ENCODE results near the gene CYREN.

Gene CYREN

DNA sequence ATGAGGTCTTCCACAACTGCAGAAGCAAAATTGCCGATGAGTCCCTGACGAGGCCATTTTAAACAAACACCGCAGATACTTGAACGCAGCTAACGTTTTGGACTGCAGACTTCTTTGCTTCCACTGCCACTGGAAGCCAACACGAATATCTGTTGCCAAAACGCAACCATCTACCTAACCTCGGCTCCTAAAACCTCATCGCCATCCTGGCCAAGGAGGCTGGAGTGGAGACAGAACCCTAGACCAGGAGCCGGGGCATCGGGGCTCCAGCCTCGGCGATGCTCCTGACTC lies 40.3 kb upstream of the CYREN start:
- H3K27ac ChIP-seq (ENCODE audit: low read depth, low read length) = no peak overlapping the region
- H3K79me2 ChIP-seq (ENCODE audit: insufficient read depth, low read length) = no peaks in the 10 kb centered on the region
- no peaks in the 10 kb centered on the region for H3K9me3 ChIP-seq (ENCODE audit: insufficient read depth, low read length)
- H3K9ac ChIP-seq (ENCODE audit: low read length) = peak overlapping the region; percentile 70
- H3K4me3 ChIP-seq (ENCODE audit: insufficient read depth, low read length, poor library complexity, severe bottlenecking) = peak overlapping the region; percentile 80
- no peaks in the 10 kb centered on the region for H3K36me3 ChIP-seq (ENCODE audit: low read length)
- H3K27me3 ChIP-seq (ENCODE audit: low read length) = no peaks in the 10 kb centered on the region
- TF ChIP-seq, protein P1, sequence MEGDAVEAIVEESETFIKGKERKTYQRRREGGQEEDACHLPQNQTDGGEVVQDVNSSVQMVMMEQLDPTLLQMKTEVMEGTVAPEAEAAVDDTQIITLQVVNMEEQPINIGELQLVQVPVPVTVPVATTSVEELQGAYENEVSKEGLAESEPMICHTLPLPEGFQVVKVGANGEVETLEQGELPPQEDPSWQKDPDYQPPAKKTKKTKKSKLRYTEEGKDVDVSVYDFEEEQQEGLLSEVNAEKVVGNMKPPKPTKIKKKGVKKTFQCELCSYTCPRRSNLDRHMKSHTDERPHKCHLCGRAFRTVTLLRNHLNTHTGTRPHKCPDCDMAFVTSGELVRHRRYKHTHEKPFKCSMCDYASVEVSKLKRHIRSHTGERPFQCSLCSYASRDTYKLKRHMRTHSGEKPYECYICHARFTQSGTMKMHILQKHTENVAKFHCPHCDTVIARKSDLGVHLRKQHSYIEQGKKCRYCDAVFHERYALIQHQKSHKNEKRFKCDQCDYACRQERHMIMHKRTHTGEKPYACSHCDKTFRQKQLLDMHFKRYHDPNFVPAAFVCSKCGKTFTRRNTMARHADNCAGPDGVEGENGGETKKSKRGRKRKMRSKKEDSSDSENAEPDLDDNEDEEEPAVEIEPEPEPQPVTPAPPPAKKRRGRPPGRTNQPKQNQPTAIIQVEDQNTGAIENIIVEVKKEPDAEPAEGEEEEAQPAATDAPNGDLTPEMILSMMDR (IDR thresholded peaks at IDR 0.05; ENCODE audit: insufficient read depth, low read length, poor library complexity, severe bottlenecking) = no peak
- no peak for TF ChIP-seq EZH2phosphoT487 (conservative IDR thresholded peaks at IDR 0.05; ENCODE audit: low read length)
- H4K20me1 ChIP-seq (ENCODE audit: low read depth, low read length) = no peaks in the 10 kb centered on the region
- H2AFZ ChIP-seq (ENCODE audit: low read depth, low read length, severe bottlenecking) = peak overlapping the region; percentile 85
- peak overlapping the region; percentile 69 for H3K4me2 ChIP-seq (ENCODE audit: low read depth, low read length, poor library complexity, severe bottlenecking)
- no peaks in the 10 kb centered on the region for H3K9me2 ChIP-seq (replicated peaks; ENCODE audit: insufficient read depth, low read length)
- no peaks in the 10 kb centered on the region for H3F3A ChIP-seq (ENCODE audit: insufficient read depth)

DNA sequence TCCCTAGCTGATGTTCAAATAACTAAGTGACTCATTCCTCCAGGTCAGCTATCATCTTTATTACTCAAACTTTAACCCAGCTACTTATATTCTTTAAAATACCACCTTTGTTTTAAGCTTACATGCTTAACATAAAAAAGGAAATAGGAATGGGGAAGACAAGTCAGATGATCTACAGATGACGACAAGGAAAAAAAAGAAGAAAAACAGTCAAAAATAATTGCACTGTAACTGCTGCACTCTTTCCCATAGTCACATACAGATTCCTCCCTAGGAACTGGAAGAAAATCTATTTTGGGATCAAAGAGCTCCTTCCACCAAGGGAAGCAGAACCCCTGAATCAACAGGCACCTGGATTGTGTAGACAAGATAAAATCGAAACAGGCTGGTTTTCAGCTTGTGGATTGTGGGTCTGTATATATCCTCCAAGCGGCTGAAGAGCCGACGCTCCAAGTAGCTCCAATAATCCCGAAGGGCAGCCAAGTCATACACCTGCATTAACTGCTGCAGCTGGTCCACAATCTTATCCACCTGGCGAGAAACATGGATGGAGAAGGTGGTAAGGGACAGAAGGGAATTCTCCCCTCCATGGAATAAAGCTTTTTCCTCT lies 38.8 kb upstream of the CYREN start:
- Histone ChIP-seq H3K79me2 (ENCODE audit: insufficient read depth, low read length) (no peaks in the 10 kb centered on the region), H3K9ac (ENCODE audit: low read length) (no peak overlapping the region), H3K27ac (ENCODE audit: low read depth, low read length) (no peak overlapping the region), H2AFZ (ENCODE audit: low read depth, low read length, severe bottlenecking) (no peak overlapping the region), H3K4me3 (ENCODE audit: insufficient read depth, low read length, poor library complexity, severe bottlenecking) (no peak overlapping the region), H3K27me3 (ENCODE audit: low read length) (no peaks in the 10 kb centered on the region), H3K4me2 (ENCODE audit: low read depth, low read length, poor library complexity, severe bottlenecking) (no peak overlapping the region), H3K36me3 (ENCODE audit: low read length) (no peaks in the 10 kb centered on the region), H4K20me1 (ENCODE audit: low read depth, low read length) (no peaks in the 10 kb centered on the region), H3K9me2 (replicated peaks; ENCODE audit: insufficient read depth, low read length) (no peaks in the 10 kb centered on the region), H3K9me3 (ENCODE audit: insufficient read depth, low read length) (no peaks in the 10 kb centered on the region), H3F3A (ENCODE audit: insufficient read depth) (no peaks in the 10 kb centered on the region)
- TF ChIP-seq, protein P1 (IDR thresholded peaks at IDR 0.05; ENCODE audit: insufficient read depth, low read length, poor library complexity, severe bottlenecking) = no peak
- no peak for TF ChIP-seq EZH2phosphoT487 (conservative IDR thresholded peaks at IDR 0.05; ENCODE audit: low read length)

DNA sequence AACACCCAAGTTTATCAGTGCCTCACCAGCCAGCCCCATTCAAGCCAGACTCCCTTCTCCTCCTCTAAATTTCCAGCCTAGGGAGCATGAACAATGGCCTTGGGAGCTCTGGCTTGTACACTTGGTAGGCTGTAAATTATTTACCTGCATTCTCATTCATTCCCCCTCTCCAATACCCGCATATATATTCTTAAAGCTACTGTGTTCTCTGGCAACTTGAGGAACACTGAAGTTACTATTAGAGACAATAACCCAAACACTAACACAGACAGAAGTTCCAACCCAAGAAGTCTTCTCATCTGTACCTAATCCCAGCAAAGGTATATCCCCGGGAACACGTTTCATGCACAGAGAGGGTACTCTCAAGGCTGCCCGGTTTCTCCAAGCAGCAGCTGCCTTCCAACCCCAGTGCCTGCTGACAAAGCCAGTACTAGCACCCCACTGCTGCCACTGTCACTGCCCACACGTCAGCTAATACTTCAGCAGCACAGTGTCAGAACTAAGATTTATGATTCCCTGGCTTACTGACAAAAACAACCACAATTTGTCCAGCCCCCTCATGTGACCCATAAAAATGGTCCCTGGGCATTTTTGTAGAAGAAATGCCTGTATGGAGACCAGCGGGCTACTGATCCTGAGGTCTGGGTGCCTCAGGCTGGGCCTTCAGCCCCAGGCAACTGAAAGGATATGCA lies 37.7 kb upstream of the CYREN start:
- Histone ChIP-seq H3K27me3 (ENCODE audit: low read length) (no peaks in the 10 kb centered on the region), H3K79me2 (ENCODE audit: insufficient read depth, low read length) (no peaks in the 10 kb centered on the region), H3K27ac (ENCODE audit: low read depth, low read length) (no peak overlapping the region), H4K20me1 (ENCODE audit: low read depth, low read length) (no peaks in the 10 kb centered on the region), H2AFZ (ENCODE audit: low read depth, low read length, severe bottlenecking) (no peak overlapping the region), H3K9me2 (replicated peaks; ENCODE audit: insufficient read depth, low read length) (no peaks in the 10 kb centered on the region), H3K4me3 (ENCODE audit: insufficient read depth, low read length, poor library complexity, severe bottlenecking) (no peak overlapping the region), H3K4me2 (ENCODE audit: low read depth, low read length, poor library complexity, severe bottlenecking) (no peak overlapping the region), H3K36me3 (ENCODE audit: low read length) (no peaks in the 10 kb centered on the region), H3F3A (ENCODE audit: insufficient read depth) (no peaks in the 10 kb centered on the region), H3K9me3 (ENCODE audit: insufficient read depth, low read length) (no peaks in the 10 kb centered on the region), H3K9ac (ENCODE audit: low read length) (no peak overlapping the region)
- TF ChIP-seq EZH2phosphoT487 (conservative IDR thresholded peaks at IDR 0.05; ENCODE audit: low read length) = no peak

DNA sequence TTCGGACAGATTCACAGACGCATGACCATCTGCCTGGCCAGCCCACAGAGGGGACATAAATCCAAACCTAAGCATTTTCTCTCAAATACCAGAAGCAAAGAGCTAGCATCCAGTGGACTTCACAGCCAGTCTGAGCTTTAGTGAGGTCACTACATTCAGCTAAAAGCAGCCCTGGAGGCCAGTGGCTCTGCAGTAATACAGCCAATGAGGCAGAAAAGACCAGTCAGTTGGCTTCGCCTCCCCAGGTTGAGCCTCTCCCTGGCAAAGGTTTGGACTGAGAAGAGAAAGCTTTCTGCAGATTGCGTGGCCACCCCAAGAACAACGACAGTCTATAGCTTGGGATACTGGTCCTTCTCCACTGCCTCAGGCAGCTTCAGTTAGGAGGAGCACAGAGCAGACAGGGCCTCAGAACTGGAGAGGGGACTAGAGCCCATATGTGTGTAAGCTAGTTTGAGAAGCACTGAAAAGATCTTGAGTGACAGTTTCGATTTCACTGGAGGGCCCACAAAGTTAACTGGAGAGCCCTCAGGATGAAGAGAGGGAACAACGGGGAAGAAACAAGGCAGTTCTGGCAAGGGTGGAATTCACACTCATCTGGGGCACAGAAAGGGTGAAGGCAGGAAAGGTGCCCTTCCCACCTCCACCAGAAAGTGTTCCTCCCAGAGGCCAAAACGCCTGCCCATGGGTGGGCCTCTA lies 37.0 kb upstream of the CYREN start:
- H3K4me3 ChIP-seq (ENCODE audit: insufficient read depth, low read length, poor library complexity, severe bottlenecking) = no peak overlapping the region
- no peaks in the 10 kb centered on the region for H3K79me2 ChIP-seq (ENCODE audit: insufficient read depth, low read length)
- TF ChIP-seq EZH2phosphoT487 (conservative IDR thresholded peaks at IDR 0.05; ENCODE audit: low read length) = no peak
- TF ChIP-seq, protein P1 (IDR thresholded peaks at IDR 0.05; ENCODE audit: insufficient read depth, low read length, poor library complexity, severe bottlenecking) = no peak
- H3K36me3 ChIP-seq (ENCODE audit: low read length) = no peaks in the 10 kb centered on the region
- no peaks in the 10 kb centered on the region for H3K9me2 ChIP-seq (replicated peaks; ENCODE audit: insufficient read depth, low read length)
- H3F3A ChIP-seq (ENCODE audit: insufficient read depth) = no peaks in the 10 kb centered on the region
- H3K27me3 ChIP-seq (ENCODE audit: low read length) = no peaks in the 10 kb centered on the region
- no peaks in the 10 kb centered on the region for H3K9me3 ChIP-seq (ENCODE audit: insufficient read depth, low read length)
- no peak overlapping the region for H3K27ac ChIP-seq (ENCODE audit: low read depth, low read length)
- H4K20me1 ChIP-seq (ENCODE audit: low read depth, low read length) = no peaks in the 10 kb centered on the region
- no peak overlapping the region for H3K9ac ChIP-seq (ENCODE audit: low read length)
- H2AFZ ChIP-seq (ENCODE audit: low read depth, low read length, severe bottlenecking) = no peak overlapping the region
- H3K4me2 ChIP-seq (ENCODE audit: low read depth, low read length, poor library complexity, severe bottlenecking) = no peak overlapping the region
